Cardiac septum (tissue), 1 donor: ENCODE measurements around the gene POFUT2. TPM values are rescaled to one million over a fixed set of nuclear protein-coding genes. Genes with fewer than 3 reads are reported as not detected.
A peak's percentile ranks its signal among the peaks of the same experiment; 100 is the strongest.
"Not testable (repeated sequence)": the region's sequence is repeated elsewhere in the genome, so short reads cannot be mapped to it uniquely, and the experiment has no call there.

Source experiments
- DNase-seq: peaks from one replicate; pipeline ENCODE4 v3.0.0-alpha.2; 2020; ENCODE audit warnings: low spot score
- intact Hi-C: fragments of 100-400 bp; cut with DNase I; formaldehyde crosslinking; loops from one replicate; pipeline ENCODE4 v1.14.0; 2022
- total RNA-seq: library from RNA; stranded (reverse); fragmentation: NEBNext Ultra II Directional; extraction: Animal tissue kit (Norgen Biotek cat#: 25700); gene quantifications from one replicate; pipeline ENCODE4 v1.2.1, GENCODE V29; 2021
- donor health status: DM: no; HTN: no; CAD: no.

The POFUT2 gene
- total RNA-seq, 1 donor from 2014 or later, result 20.1 TPM

GRCh38 chr21:45326891-45327440 is 39.3 kb upstream of the POFUT2 start:
- intact Hi-C loops, result no loop called here
- DNase-seq, result no peak

- intact Hi-C loops, result no loop called here
- no peak for DNase-seq
Observed at GRCh38 chr21:45326169-45326851, 38.6 kb upstream of the POFUT2 start.

GRCh38 chr21:45325206-45326168 is 37.8 kb upstream of the POFUT2 start:
- intact Hi-C loops, result no loop called here
- no peak for DNase-seq

GRCh38 chr21:45324489-45325205 is 37.0 kb upstream of the POFUT2 start:
- intact Hi-C loops, result no loop called here
- no peak for DNase-seq

GRCh38 chr21:45323487-45324311 is 36.0 kb upstream of the POFUT2 start:
- intact Hi-C loops, result no loop called here
- DNase-seq, result no peak

GRCh38 chr21:45322960-45323461 is 35.3 kb upstream of the POFUT2 start:
- intact Hi-C loops, result no loop called here
- DNase-seq, result no peak

GRCh38 chr21:45322231-45322959 is 34.7 kb upstream of the POFUT2 start:
- intact Hi-C loops, result no loop called here
- no peak for DNase-seq

GRCh38 chr21:45320261-45321025 is 32.7 kb upstream of the POFUT2 start:
- intact Hi-C loops, result no loop called here
- DNase-seq, result no peak

- intact Hi-C loops, result loop anchor here (2.0 kb wide), 3 partner anchors 17 to 45 kb away; no protein-coding TSS in a partner anchor
- DNase-seq, result peak; percentile 88
Observed at GRCh38 chr21:45319461-45320211, 31.9 kb upstream of the POFUT2 start.

- intact Hi-C loops, result loop anchor here (2.0 kb wide), 3 partner anchors 16 to 46 kb away; no protein-coding TSS in a partner anchor
- peak; percentile 93 for DNase-seq
Observed at GRCh38 chr21:45318556-45319404, 31.1 kb upstream of the POFUT2 start.

GRCh38 chr21:45318146-45318555 is 30.5 kb upstream of the POFUT2 start:
- peak; percentile 38 for DNase-seq
- intact Hi-C loops, result loop anchor here (2.0 kb wide), 3 partner anchors 15 to 47 kb away; no protein-coding TSS in a partner anchor

- intact Hi-C loops, result loop anchor here (2.0 kb wide), 3 partner anchors 15 to 47 kb away; no protein-coding TSS in a partner anchor
- peak; percentile 75 for DNase-seq
Observed at GRCh38 chr21:45317398-45318145, 29.9 kb upstream of the POFUT2 start.

GRCh38 chr21:45316871-45317397 is 29.2 kb upstream of the POFUT2 start:
- intact Hi-C loops, result no loop called here
- DNase-seq, result peak; percentile 72

- peak; percentile 3 for DNase-seq
- intact Hi-C loops, result not testable (repeated sequence)
Observed at GRCh38 chr21:45315676-45316470, 28.2 kb upstream of the POFUT2 start.
